OCI-M1 (cell line): ENCODE measurements around the gene PGLYRP4.
"Not testable (repeated sequence)": the region's sequence is repeated elsewhere in the genome, so short reads cannot be mapped to it uniquely, and the experiment has no call there.

Experiments
- DNase-seq: peaks from one replicate; lab custom pipeline; 2025; lab: John Stamatoyannopoulos, UW

PGLYRP4 gene

GRCh38 chr1:153337980-153338853 lies 10.4 kb downstream of the PGLYRP4 start:
- DNase-seq: no peak

DNA sequence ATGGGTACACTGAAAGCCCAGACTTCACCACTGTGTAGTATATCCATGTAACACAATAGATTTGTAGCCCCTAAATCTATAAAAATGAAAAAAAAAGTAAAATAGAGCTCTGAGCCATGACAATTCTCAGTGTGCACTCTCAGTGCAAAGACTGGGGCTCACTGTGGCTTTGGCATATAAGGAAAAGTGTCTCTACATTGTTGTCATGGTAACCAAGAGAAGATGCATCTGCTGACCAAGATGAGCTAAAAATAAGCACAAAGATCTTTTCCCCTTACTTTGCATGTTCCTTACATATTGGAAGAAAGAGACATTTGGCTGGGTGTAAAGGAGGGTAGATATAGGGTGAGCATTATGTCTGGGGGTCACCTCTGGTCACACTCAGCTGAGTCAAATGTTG lies 12.0 kb downstream of the PGLYRP4 start:
- DNase-seq: no peak

- DNase-seq: peak; percentile 76
Observed at GRCh38 chr1:153333902-153334301, 14.7 kb downstream of the PGLYRP4 start.

DNA sequence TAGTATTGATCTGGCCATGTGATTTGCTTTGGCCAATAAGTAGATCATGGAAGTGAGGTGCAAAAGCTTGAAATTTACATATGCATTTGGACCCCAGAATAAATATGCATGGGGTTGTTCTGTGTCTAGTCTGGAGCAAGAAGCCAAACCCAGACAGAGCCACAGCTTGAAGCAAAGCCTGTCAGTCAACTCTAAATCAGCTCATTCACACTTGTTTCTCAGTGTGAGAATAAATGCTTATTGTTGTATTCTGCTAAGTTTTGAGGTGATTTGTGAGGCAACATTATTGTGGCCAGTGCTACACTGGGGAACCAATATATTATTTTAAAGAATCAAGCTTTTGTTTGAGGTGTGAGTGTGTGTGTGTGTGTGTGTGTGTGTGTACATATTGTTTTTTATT lies 23.7 kb downstream of the PGLYRP4 start:
- DNase-seq: no peak

DNA sequence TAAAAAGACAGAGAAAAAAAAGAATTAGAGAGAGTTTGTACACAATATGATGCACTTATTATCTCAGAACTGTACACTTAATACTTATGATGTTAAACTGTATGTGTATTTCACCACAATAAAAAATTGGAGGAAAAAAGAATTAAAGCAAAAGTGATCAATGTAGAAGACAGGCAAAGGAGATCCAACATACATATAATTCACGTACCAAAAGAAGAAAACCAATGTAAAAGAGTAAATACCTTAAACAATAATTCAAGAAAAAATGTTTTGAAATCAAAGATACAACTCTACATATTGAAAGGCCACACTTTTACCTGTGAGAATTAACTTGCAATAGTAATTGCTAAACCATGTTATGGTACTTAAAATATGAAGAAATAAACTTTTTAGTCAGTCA lies 26.1 kb downstream of the PGLYRP4 start:
- DNase-seq: no peak

GRCh38 chr1:153318145-153318544 lies 30.5 kb downstream of the PGLYRP4 start:
- DNase-seq: not testable (repeated sequence)

DNA sequence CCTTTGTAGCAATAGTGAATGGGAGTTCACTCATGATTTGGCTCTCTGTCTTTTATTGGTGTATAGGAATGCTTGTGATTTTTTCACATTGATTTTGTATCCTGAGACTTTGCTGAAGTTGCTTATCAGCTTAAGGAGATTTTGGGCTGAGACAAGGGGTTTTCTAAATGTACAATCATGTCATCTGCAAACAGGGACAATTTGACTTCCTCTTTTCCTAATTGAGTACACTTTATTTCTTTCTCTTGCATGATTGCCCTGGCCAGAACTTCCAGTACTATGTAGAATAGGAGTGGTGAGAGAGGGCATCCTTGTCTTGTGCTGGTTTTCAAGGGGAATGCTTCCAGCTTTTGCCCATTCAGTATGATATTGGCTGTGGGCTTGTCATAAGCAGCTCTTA lies 32.6 kb downstream of the PGLYRP4 start:
- DNase-seq: peak; percentile 47

DNA sequence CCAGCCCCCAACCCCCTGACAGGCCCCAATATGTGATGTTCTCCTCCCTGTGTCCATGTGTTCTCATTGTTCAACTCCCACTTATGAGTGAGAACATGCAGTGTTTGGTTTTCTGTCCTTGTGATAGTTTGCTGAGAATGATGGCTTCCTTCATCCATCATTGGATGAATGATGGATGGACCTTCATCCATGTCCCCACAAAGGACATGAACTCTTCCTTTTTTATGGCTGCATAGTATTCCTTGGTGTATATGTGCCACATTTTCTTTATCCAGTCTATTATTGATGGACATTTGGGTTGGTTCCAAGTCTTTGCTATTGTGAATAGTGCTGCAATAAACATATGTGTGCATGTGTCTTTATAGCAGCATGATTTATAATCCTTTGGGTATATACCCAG lies 34.3 kb downstream of the PGLYRP4 start:
- DNase-seq: not testable (repeated sequence)

DNA sequence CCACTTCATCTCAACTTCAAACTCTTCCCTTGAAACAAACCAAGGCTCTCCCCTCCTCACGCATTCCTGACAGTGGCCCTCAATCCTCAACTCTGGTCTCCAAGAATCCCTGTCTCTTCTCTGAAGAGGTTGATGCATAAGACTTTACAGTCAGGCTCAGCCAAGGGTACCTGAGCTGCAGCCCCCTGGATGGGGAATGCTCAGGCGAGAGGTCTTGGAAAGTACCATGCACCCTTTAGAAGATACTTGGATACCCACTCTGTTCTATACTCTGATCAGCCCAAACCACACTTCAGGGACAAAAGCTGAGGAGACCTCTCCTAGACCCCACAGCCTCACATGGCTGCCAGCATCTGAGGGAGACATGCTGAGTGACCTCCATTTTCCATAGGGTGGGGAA lies 35.4 kb downstream of the PGLYRP4 start:
- no peak for DNase-seq

- peak; percentile 72 for DNase-seq
Observed at GRCh38 chr1:153312570-153313186, 36.0 kb downstream of the PGLYRP4 start, which contains the start of gene PGLYRP3. PGLYRP3 (minus strand) TSS chr1:153312952; CDS start chr1:153310665, 2,287 bp downstream.

GRCh38 chr1:153310526-153310925 lies 38.1 kb downstream of the PGLYRP4 start:
- no peak for DNase-seq

- no peak for DNase-seq
Observed at GRCh38 chr1:153309441-153309840, 39.2 kb downstream of the PGLYRP4 start.

DNA sequence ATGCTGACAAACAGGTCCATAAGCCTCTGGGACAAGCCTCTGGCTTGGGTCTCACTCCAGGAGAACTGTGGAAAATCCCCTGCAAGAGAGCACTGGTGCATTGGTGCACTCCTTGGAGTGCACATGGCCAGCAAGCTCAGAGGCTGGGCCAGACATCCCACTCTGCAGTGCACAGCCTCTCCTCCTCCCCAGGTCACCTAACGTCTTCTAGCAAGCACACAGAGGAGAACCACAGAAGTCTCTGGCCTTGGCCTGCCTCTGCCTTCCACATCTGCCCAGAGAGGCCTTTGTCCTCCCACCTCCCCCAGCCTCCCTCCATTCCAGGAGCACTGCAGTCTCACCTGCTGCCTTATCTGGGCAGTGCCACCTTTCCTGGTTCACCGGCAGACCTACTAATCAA lies 40.1 kb downstream of the PGLYRP4 start:
- DNase-seq: no peak

GRCh38 chr1:153307221-153307600 lies 41.4 kb downstream of the PGLYRP4 start:
- no peak for DNase-seq

DNA sequence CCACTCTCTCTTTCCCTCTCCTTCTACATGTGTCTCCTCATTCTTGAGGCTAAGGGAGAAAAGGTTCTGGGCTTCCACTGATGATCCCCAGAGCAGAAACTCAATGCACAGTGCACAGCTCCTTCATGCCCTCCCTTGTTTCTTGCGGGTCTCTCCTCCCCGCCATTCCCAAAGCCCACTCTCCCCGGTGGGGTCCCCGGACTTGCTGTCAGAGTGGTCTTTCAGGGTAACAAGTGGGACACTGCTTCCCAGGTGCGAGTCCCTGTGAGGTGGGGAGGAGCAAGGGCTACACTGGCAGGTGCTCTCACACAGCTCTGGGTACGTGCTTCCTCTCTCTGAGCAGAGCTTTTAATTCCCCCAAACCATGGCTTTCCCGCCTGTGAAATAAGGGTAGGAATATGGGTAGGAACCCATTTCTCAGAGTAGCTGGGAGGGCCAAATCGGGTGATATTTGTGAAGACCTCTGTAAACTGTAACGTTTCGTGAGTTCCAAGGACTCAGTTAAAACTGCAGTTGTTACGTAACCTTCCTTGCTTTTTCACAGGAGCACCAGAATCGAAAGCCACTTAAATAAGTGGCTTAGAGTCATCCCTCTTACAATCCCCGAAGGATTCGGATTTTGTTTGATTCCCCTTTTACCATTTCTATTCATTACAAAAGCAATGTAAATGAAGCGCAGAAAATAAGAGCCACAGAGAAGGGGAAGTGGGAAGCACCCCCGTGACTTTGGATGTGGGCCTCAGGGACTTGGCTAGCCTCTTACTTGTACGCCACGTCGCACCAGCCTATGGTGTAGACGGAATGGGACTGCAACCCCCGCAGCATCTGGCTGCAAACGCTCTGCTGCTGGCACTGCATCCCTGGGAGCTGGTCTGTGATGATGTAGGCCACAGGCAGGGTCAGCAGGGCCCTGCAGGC lies 42.1 kb downstream of the PGLYRP4 start:
- DNase-seq: no peak

GRCh38 chr1:153305682-153306081 lies 43.0 kb downstream of the PGLYRP4 start:
- DNase-seq: no peak

DNA sequence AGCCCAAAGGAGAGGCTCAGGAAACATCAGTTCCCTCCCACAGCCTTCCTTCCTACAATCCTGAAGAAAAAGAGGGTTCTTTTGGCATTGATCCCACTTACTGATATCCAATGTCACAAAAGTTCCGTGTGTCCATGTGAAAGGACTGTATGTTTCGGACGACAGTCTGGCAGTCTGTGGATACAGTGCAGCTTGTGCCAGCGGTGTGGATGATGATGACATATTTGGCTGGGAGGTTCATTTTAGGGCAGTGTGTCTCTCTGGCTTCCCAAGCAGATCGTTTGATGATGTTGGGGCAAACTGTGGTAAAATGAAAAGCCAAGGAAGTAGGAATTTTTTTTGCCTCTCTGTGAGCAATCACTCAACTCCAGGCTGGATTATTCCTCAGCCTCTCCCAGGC lies 46.3 kb downstream of the PGLYRP4 start:
- DNase-seq: no peak

DNA sequence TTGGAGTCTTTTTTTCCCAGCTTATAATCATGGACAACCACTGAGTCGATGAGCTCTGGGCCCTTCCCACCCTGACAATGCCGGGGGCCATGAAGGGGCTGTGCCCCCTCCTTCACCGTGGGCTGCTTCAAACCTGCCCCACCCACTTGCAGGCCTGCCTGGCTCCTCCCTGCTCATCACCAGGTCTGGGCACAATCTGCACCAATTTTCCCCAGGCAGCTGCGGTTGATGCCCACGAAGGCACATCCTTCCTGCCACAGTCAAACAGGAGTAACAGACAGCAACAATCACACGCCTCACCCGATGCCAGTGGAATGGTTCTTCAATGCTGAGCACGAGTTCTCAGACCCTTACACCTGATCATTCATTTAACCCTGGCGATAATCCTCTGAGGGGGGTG lies 54.8 kb downstream of the PGLYRP4 start:
- no peak for DNase-seq

- no peak for DNase-seq
Observed at GRCh38 chr1:153293480-153293775, 55.2 kb downstream of the PGLYRP4 start.

DNA sequence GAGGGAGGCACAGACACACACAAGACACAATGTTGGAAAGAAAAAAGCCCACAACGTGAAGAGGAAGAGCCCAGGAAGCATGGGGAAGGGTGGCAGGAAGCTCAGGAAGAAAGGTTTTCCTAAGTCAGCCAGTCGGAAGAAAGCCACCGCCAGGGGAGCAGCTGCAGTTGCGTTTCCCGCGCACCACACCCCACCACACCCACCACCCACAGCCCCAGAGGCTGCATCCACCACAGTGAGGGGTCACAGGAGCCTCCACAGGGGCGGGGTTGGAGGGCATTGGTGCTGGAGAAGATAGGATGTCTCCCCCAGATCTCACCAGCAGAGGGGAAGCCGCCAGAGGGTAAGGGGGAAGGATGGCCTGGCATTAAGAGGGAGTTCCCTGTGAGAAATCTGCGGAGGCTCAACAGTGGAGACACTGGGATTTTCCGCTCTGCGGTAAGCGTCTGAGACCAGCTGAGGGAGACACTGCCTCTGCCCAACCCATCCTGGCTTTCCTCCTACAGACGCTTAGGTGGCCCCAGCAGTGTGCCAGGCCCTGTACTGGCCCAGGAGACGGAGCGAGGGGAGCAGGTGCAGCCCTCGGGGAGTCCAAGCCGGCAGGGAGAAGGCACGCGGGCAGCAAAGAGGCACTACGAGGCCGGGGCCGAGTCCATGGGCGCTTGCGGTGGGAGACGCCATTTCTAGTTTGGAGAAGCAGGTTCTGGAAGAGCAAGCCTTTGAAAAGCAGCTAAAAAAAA lies 55.7 kb downstream of the PGLYRP4 start:
- DNase-seq: no peak

- DNase-seq: no peak
Observed at GRCh38 chr1:153292185-153292584, 56.5 kb downstream of the PGLYRP4 start.

- DNase-seq: no peak
Observed at GRCh38 chr1:153291514-153291913, 57.1 kb downstream of the PGLYRP4 start.
